GM19467 (cell line): ENCODE measurements around the gene GUSB.

Source experiments
- ATAC-seq: cut with Tn5 transposase; IDR thresholded peaks from one replicate; pipeline ENCODE4 v1.9.1; 2021; ENCODE audit warnings: mild to moderate bottlenecking, moderate library complexity; ENCODE audit not compliant: unreplicated experiment

The GUSB gene

GRCh38 chr7:65938336-65938895 lies 43.6 kb downstream of the GUSB start:
- no peak for ATAC-seq

- no peak for ATAC-seq
Measured at GRCh38 chr7:65937296-65937695, 44.7 kb downstream of the GUSB start.

GRCh38 chr7:65931685-65932084 lies 50.3 kb downstream of the GUSB start:
- ATAC-seq: no peak

GRCh38 chr7:65927489-65928448 lies 54.2 kb downstream of the GUSB start:
- ATAC-seq: no peak

GRCh38 chr7:65926588-65926987 lies 55.4 kb downstream of the GUSB start:
- ATAC-seq: no peak

GRCh38 chr7:65925040-65925439 lies 57.0 kb downstream of the GUSB start:
- ATAC-seq: no peak

GRCh38 chr7:65924193-65924592 lies 57.8 kb downstream of the GUSB start:
- no peak for ATAC-seq

- ATAC-seq: no peak
Measured at GRCh38 chr7:65923316-65923715, 58.7 kb downstream of the GUSB start.

GRCh38 chr7:65915921-65916657 lies 65.9 kb downstream of the GUSB start:
- ATAC-seq: no peak

GRCh38 chr7:65912237-65912636 lies 69.8 kb downstream of the GUSB start:
- ATAC-seq: no peak
